Panc1 (cell line): Measurements from ENCODE around the gene GLRA3. TPM values are rescaled to one million over a fixed set of nuclear protein-coding genes. Genes with fewer than 3 reads are reported as not detected.

Source experiments
- ATAC-seq: fragments of 200-7000 bp; cut with Tn5 transposase; 2 replicates; pipeline ENCODE4 v1.9.1; 2020; ENCODE audit warnings: mild to moderate bottlenecking, moderate library complexity
- BruUV-seq: library from RNA; stranded (reverse); fragments of 400-500 nt; replicated peaks from 2 replicates; lab custom pipeline; 2021; lab: Mats Ljungman, UMichigan
- CTCF ChIA-PET: fragments of 300-600 bp; sonication (Branson Sonifier 250); formaldehyde crosslinking; loops from one replicate; lab custom pipeline; 2022; ENCODE audit warnings: antibody characterized with exemption; lab: Charles Lee
- POLR2A ChIA-PET: fragments of 300-600 bp; sonication (Branson Sonifier 250); formaldehyde crosslinking; loops from one replicate; lab custom pipeline; 2022; ENCODE audit warnings: antibody characterized with exemption; lab: Charles Lee
- DNase-seq: peaks from one replicate; pipeline ENCODE4 v3.0.0-alpha.2; 2010; ENCODE audit warnings: low read depth, low spot score
- H3K27ac ChIP-seq: 2 replicates; pipeline ENCODE4 v1.5.1; 2011; ENCODE audit warnings: mild to moderate bottlenecking, low read length, inconsistent platforms
- H3K27me3 ChIP-seq: fragments of 200-500 bp; sonication (Bioruptor generic); 2 replicates; pipeline ENCODE4 v1.6.0; 2014; ENCODE audit warnings: low read length, inconsistent platforms; ENCODE audit not compliant: control insufficient read depth, insufficient read depth
- H3K36me3 ChIP-seq: fragments of 200-500 bp; sonication (Bioruptor generic); 2 replicates; pipeline ENCODE4 v1.5.1; 2014; ENCODE audit warnings: inconsistent platforms, mild to moderate bottlenecking, low read length, moderate library complexity; ENCODE audit not compliant: control insufficient read depth, insufficient read depth
- H3K4me1 ChIP-seq: 2 replicates; pipeline ENCODE4 v1.5.1; 2011; ENCODE audit warnings: inconsistent platforms, mild to moderate bottlenecking, low read length, moderate library complexity; ENCODE audit not compliant: control insufficient read depth, insufficient read depth
- H3K4me3 ChIP-seq, 2 experiments: 2 replicates each; pipeline ENCODE4 v1.5.1; 2011 to 2012; ENCODE audit warnings: low read depth in 2 of 2, low read length in 2 of 2, mild to moderate bottlenecking in 2 of 2, inconsistent platforms in 1 of 2, moderate library complexity in 1 of 2
- H3K9me3 ChIP-seq: fragments of 200-500 bp; sonication (Bioruptor generic); 2 replicates; pipeline ENCODE4 v1.5.1; 2014; ENCODE audit warnings: low read depth, mild to moderate bottlenecking, inconsistent platforms, low read length, moderate library complexity; ENCODE audit not compliant: control insufficient read depth, insufficient read depth
- POLR2AphosphoS5 ChIP-seq: IDR thresholded peaks from 2 replicates; pipeline ENCODE4 v1.6.1; 2012; ENCODE audit warnings: mild to moderate bottlenecking, low read depth, low read length, moderate library complexity
- SIN3A ChIP-seq: IDR thresholded peaks from 2 replicates; pipeline ENCODE4 v1.6.1; 2012; ENCODE audit warnings: low read depth, mild to moderate bottlenecking, low read length, moderate library complexity, borderline replicate concordance; ENCODE audit not compliant: insufficient read depth
- TCF7L2 ChIP-seq: IDR thresholded peaks from 2 replicates; pipeline ENCODE4 v1.6.1; 2011; ENCODE audit warnings: mild to moderate bottlenecking, low read depth, low read length, inconsistent platforms
- in situ Hi-C: cut with HindIII; loops from 2 replicates; pipeline ENCODE4 v1.10.0; 2016; ENCODE audit warnings: low sequenced_read_pairs, low pct_unique_long_range_greater_than_20kb
- intact Hi-C: fragments of 100-400 bp; cut with micrococcal nuclease; formaldehyde crosslinking; loops from one replicate; pipeline ENCODE4 v1.10.0; 2022; ENCODE audit not compliant: unreplicated experiment
- total RNA-seq: library from RNA; stranded (reverse); gene quantifications from one replicate; pipeline ENCODE4 v1.2.1, GENCODE V29; 2021; ENCODE audit not compliant: unreplicated experiment
- TF ChIP-seq, protein P1 (sequence below): fragments of 450-650 bp; IDR thresholded peaks from 2 replicates; pipeline ENCODE4 v1.5.1; 2017; ENCODE audit warnings: mild to moderate bottlenecking
- TF ChIP-seq, protein P2 (sequence below), 2 experiments: IDR thresholded peaks; 2 replicates each; pipeline ENCODE4 v1.6.1; 2011 to 2012; ENCODE audit warnings: low read depth in 2 of 2, control low read depth in 1 of 2, low read length in 1 of 2, mild to moderate bottlenecking in 1 of 2, moderate library complexity in 1 of 2; ENCODE audit not compliant: insufficient read depth in 1 of 2

The GLRA3 gene
- total RNA-seq, 1 experiment from 2014 or later, result not detected

DNA sequence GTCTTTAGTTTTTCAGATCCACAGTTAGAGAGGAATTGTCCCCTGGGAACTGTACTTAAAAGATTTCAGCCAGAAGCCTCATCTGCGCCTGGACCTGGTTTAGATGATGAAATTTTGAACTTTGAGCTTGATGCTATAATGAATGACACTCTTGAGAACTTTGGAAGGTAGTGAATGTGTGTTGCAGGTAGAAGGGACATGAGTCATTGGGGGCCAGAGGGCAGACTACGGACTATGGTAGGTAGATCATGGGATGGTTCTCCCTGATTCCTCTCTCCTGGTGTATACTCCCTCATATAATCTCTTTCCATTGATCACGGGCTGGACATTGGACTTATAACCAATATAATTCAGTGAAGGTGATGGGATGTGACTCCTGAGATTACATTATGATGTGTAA, 38.9 kb upstream of the GLRA3 start:
- H3K36me3 ChIP-seq, result no peaks in the 10 kb centered on the region
- CTCF ChIA-PET, result no interaction called here
- no peaks in the 10 kb centered on the region for H3K4me1 ChIP-seq
- ATAC-seq (no peak), DNase-seq (no peak)
- H3K27me3 ChIP-seq, result no peaks in the 10 kb centered on the region
- POLR2A ChIA-PET, result no interaction called here
- no peak overlapping the region for H3K27ac ChIP-seq
- H3K9me3 ChIP-seq, result no peaks in the 10 kb centered on the region
- in situ Hi-C loops, result no loop called here
- intact Hi-C loops, result no loop called here
- H3K4me3 ChIP-seq, result no peak overlapping the region
- no peak for TF ChIP-seq SIN3A
- TF ChIP-seq, protein P1, sequence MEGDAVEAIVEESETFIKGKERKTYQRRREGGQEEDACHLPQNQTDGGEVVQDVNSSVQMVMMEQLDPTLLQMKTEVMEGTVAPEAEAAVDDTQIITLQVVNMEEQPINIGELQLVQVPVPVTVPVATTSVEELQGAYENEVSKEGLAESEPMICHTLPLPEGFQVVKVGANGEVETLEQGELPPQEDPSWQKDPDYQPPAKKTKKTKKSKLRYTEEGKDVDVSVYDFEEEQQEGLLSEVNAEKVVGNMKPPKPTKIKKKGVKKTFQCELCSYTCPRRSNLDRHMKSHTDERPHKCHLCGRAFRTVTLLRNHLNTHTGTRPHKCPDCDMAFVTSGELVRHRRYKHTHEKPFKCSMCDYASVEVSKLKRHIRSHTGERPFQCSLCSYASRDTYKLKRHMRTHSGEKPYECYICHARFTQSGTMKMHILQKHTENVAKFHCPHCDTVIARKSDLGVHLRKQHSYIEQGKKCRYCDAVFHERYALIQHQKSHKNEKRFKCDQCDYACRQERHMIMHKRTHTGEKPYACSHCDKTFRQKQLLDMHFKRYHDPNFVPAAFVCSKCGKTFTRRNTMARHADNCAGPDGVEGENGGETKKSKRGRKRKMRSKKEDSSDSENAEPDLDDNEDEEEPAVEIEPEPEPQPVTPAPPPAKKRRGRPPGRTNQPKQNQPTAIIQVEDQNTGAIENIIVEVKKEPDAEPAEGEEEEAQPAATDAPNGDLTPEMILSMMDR, result no peak
- BruUV-seq, result no TSS peak

DNA sequence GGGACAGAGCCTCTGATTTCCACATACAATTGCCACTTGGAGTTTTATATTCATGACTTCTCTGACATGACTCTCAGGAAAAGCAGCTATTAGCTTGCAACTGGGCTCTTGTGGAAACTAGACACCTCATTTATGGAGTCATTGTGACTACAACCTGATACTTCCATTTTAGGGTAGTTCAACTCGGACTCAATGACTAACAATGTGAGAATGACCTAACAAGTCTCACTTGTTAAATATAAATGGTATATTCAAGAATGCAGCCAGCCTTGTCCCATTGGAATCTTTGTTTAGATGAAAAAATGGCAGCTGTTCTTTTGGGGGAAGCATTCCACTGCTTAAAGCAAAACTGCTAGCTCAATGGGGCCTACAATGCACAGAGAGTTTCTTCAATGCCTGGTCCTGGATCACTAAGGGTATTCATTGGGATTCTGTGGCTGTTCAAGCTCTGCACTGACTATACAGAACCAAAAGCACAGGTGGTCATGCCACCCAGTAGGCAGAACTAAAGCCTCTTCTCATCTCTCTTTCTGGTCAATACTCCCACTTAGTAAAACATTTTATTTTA, 36.5 kb upstream of the GLRA3 start:
- no peak overlapping the region for H3K4me3 ChIP-seq
- ATAC-seq (no peak), DNase-seq (no peak)
- no peak overlapping the region for H3K27ac ChIP-seq
- no peaks in the 10 kb centered on the region for H3K9me3 ChIP-seq
- ChIA-PET POLR2A (no interaction called here), CTCF (no interaction called here)
- no peaks in the 10 kb centered on the region for H3K27me3 ChIP-seq
- intact Hi-C loops (no loop called here), in situ Hi-C loops (no loop called here)
- TF ChIP-seq POLR2AphosphoS5, result no peak
- TF ChIP-seq, protein P2, sequence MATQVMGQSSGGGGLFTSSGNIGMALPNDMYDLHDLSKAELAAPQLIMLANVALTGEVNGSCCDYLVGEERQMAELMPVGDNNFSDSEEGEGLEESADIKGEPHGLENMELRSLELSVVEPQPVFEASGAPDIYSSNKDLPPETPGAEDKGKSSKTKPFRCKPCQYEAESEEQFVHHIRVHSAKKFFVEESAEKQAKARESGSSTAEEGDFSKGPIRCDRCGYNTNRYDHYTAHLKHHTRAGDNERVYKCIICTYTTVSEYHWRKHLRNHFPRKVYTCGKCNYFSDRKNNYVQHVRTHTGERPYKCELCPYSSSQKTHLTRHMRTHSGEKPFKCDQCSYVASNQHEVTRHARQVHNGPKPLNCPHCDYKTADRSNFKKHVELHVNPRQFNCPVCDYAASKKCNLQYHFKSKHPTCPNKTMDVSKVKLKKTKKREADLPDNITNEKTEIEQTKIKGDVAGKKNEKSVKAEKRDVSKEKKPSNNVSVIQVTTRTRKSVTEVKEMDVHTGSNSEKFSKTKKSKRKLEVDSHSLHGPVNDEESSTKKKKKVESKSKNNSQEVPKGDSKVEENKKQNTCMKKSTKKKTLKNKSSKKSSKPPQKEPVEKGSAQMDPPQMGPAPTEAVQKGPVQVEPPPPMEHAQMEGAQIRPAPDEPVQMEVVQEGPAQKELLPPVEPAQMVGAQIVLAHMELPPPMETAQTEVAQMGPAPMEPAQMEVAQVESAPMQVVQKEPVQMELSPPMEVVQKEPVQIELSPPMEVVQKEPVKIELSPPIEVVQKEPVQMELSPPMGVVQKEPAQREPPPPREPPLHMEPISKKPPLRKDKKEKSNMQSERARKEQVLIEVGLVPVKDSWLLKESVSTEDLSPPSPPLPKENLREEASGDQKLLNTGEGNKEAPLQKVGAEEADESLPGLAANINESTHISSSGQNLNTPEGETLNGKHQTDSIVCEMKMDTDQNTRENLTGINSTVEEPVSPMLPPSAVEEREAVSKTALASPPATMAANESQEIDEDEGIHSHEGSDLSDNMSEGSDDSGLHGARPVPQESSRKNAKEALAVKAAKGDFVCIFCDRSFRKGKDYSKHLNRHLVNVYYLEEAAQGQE (IDR thresholded peaks at IDR 0.05; ENCODE audit: insufficient read depth in 1 of 2, low read depth in 2 of 2, low read length in 1 of 2), result no peak
- no peak for TF ChIP-seq TCF7L2
- no peak for TF ChIP-seq SIN3A
- TF ChIP-seq, protein P1, result no peak
- no peaks in the 10 kb centered on the region for H3K36me3 ChIP-seq
- H3K4me1 ChIP-seq, result no peaks in the 10 kb centered on the region
- no TSS peak for BruUV-seq
